ENCODE measurements around the gene NAGPA.

The NAGPA gene

GRCh38 chr16:5018793-5019192 is 14.9 kb downstream of the NAGPA start:
- H3K27ac ChIP-seq (replicated peaks): no peak overlapping the region
- DNase-seq (ENCODE audit: low read depth in 1 of 2, low spot score in 1 of 2): no peak
- TF ChIP-seq SPI1 (IDR thresholded peaks at IDR 0.05; ENCODE audit: borderline replicate concordance, low read depth) (no peak), CTCF (IDR thresholded peaks at IDR 0.05; ENCODE audit: insufficient read depth, low read length) (no peak), GABPA (IDR thresholded peaks at IDR 0.05; ENCODE audit: low read depth) (no peak)
- H3K4me3 ChIP-seq (replicated peaks; ENCODE audit: insufficient read depth, low read length): no peak overlapping the region
- no peaks in the 10 kb centered on the region for H3K27me3 ChIP-seq (ENCODE audit: insufficient read depth, poor library complexity, severe bottlenecking)

GRCh38 chr16:5017678-5017969 is 16.1 kb downstream of the NAGPA start:
- TF ChIP-seq SPI1 (IDR thresholded peaks at IDR 0.05; ENCODE audit: borderline replicate concordance, low read depth): no peak
- TF ChIP-seq GABPA (IDR thresholded peaks at IDR 0.05; ENCODE audit: low read depth): no peak
- TF ChIP-seq CTCF (IDR thresholded peaks at IDR 0.05; ENCODE audit: insufficient read depth, low read length): no peak
- Histone ChIP-seq H3K27me3 (ENCODE audit: insufficient read depth, poor library complexity, severe bottlenecking) (no peaks in the 10 kb centered on the region), H3K4me3 (replicated peaks; ENCODE audit: insufficient read depth, low read length) (no peak overlapping the region), H3K27ac (replicated peaks) (no peak overlapping the region)
- DNase-seq (ENCODE audit: low read depth in 1 of 2, low spot score in 1 of 2): no peak

- H3K27ac ChIP-seq (replicated peaks): no peak overlapping the region
- no peak overlapping the region for H3K4me3 ChIP-seq (replicated peaks; ENCODE audit: insufficient read depth, low read length)
- no peak for DNase-seq (ENCODE audit: low read depth in 1 of 2, low spot score in 1 of 2)
Observed at GRCh38 chr16:5016967-5017677, 16.6 kb downstream of the NAGPA start.

More at GRCh38 chr16:5016967-5017677, 16.6 kb downstream of the NAGPA start:
- TF ChIP-seq GABPA (IDR thresholded peaks at IDR 0.05; ENCODE audit: low read depth) (no peak), POLR2AphosphoS5 (IDR thresholded peaks at IDR 0.05; ENCODE audit: low read depth) (no peak), CTCF (IDR thresholded peaks at IDR 0.05; ENCODE audit: insufficient read depth, low read length) (no peak), SPI1 (IDR thresholded peaks at IDR 0.05; ENCODE audit: borderline replicate concordance, low read depth) (no peak), REST (IDR thresholded peaks at IDR 0.05; ENCODE audit: insufficient replicate concordance, low read depth) (no peak)
- no peaks in the 10 kb centered on the region for H3K27me3 ChIP-seq (ENCODE audit: insufficient read depth, poor library complexity, severe bottlenecking)
